GM04503 (cell line): Measurements from ENCODE around the gene HDHD3.
"Not testable (repeated sequence)": the region's sequence is repeated elsewhere in the genome, so short reads cannot be mapped to it uniquely, and the experiment has no call there.

ENCODE experiments used
- DNase-seq: peaks from one replicate; pipeline ENCODE4 v3.0.0-alpha.2; 2012; ENCODE audit warnings: low read depth

HDHD3 gene

GRCh38 chr9:113376634-113377567 is at the start of gene HDHD3:
Gene HDHD3 (minus strand): TSS chr9:113376986. CDS start chr9:113374354, 2,632 bp downstream.
- no peak for DNase-seq

- no peak for DNase-seq
Measured at GRCh38 chr9:113425072-113425471, 48.3 kb upstream of the HDHD3 start.

- DNase-seq: no peak
Measured at GRCh38 chr9:113421726-113422125, 44.9 kb upstream of the HDHD3 start.

GRCh38 chr9:113417370-113417769 is 40.6 kb upstream of the HDHD3 start:
- no peak for DNase-seq

GRCh38 chr9:113416149-113416721 is 39.4 kb upstream of the HDHD3 start:
- no peak for DNase-seq

GRCh38 chr9:113410207-113410864 is 33.5 kb upstream of the HDHD3 start, which contains the start of the genes C9orf43 and POLE3:
Gene C9orf43 (plus strand): TSS chr9:113410747. CDS start chr9:113413494, 2,747 bp downstream.
Gene POLE3 (minus strand): TSS chr9:113410675. CDS start chr9:113410293, 382 bp downstream.
- DNase-seq: peak; percentile 78

GRCh38 chr9:113409883-113410206 is 33.1 kb upstream of the HDHD3 start:
- DNase-seq: no peak

- no peak for DNase-seq
Measured at GRCh38 chr9:113409481-113409880, 32.7 kb upstream of the HDHD3 start.

GRCh38 chr9:113406873-113407511 is 30.2 kb upstream of the HDHD3 start:
- not testable (repeated sequence) for DNase-seq

- DNase-seq: not testable (repeated sequence)
Measured at GRCh38 chr9:113406353-113406752, 29.6 kb upstream of the HDHD3 start.

GRCh38 chr9:113403646-113404045 is 26.9 kb upstream of the HDHD3 start:
- no peak for DNase-seq

GRCh38 chr9:113401027-113401792 is 24.4 kb upstream of the HDHD3 start, which contains the start of gene ALAD:
Gene ALAD (minus strand): TSS chr9:113401284. CDS start chr9:113393559, 7,725 bp downstream.
- peak; percentile 80 for DNase-seq

- DNase-seq: no peak
Measured at GRCh38 chr9:113399646-113400200, 22.9 kb upstream of the HDHD3 start.

GRCh38 chr9:113398796-113399195 is 22.0 kb upstream of the HDHD3 start:
- DNase-seq: no peak

GRCh38 chr9:113397203-113397631 is 20.4 kb upstream of the HDHD3 start:
- DNase-seq: no peak

- DNase-seq: no peak
Measured at GRCh38 chr9:113395000-113395861, 18.4 kb upstream of the HDHD3 start.

GRCh38 chr9:113393281-113393680 is 16.5 kb upstream of the HDHD3 start:
- no peak for DNase-seq

- no peak for DNase-seq
Measured at GRCh38 chr9:113391917-113392316, 15.1 kb upstream of the HDHD3 start.

- DNase-seq: no peak
Measured at GRCh38 chr9:113390192-113390960, 13.6 kb upstream of the HDHD3 start.
